ENCODE data around the gene SLC35F5.
"Not testable (repeated sequence)": the region's sequence is repeated elsewhere in the genome, so short reads cannot be mapped to it uniquely, and the experiment has no call there.

SLC35F5 gene

GRCh38 chr2:113756355-113757137 is at the start of gene SLC35F5:
TSS of gene SLC35F5 (minus strand) at chr2:113756642. CDS start at chr2:113756409, 233 bp downstream.
- DNase-seq, result peak; percentile 49 to 95 (median 85)

GRCh38 chr2:113799375-113799774 is 42.9 kb upstream of the SLC35F5 start:
- DNase-seq, result no peak

GRCh38 chr2:113797237-113797636 is 40.8 kb upstream of the SLC35F5 start:
- DNase-seq, result no peak

GRCh38 chr2:113796592-113797175 is 40.2 kb upstream of the SLC35F5 start:
- no peak for DNase-seq

GRCh38 chr2:113795405-113795920 is 39.0 kb upstream of the SLC35F5 start:
- DNase-seq, result no peak

- no peak for DNase-seq
Observed at GRCh38 chr2:113791697-113792590, 35.5 kb upstream of the SLC35F5 start.

- DNase-seq, result no peak
Observed at GRCh38 chr2:113784823-113785744, 28.6 kb upstream of the SLC35F5 start.

GRCh38 chr2:113780472-113780871 is 24.0 kb upstream of the SLC35F5 start:
- DNase-seq, result no peak

GRCh38 chr2:113777371-113777770 is 20.9 kb upstream of the SLC35F5 start:
- no peak for DNase-seq

GRCh38 chr2:113776949-113777348 is 20.5 kb upstream of the SLC35F5 start:
- no peak for DNase-seq

- not testable (repeated sequence) for DNase-seq
Observed at GRCh38 chr2:113774616-113775015, 18.2 kb upstream of the SLC35F5 start.

- no peak for DNase-seq
Observed at GRCh38 chr2:113770929-113771328, 14.5 kb upstream of the SLC35F5 start.

GRCh38 chr2:113769555-113769954 is 13.1 kb upstream of the SLC35F5 start:
- no peak for DNase-seq

GRCh38 chr2:113768770-113769169 is 12.3 kb upstream of the SLC35F5 start:
- no peak for DNase-seq

- no peak for DNase-seq
Observed at GRCh38 chr2:113767811-113768460, 11.5 kb upstream of the SLC35F5 start.

GRCh38 chr2:113765276-113765675 is 8.8 kb upstream of the SLC35F5 start:
- DNase-seq, result no peak

- no peak for DNase-seq
Observed at GRCh38 chr2:113762377-113763118, 6.1 kb upstream of the SLC35F5 start.

GRCh38 chr2:113760400-113760799 is 4.0 kb upstream of the SLC35F5 start:
- DNase-seq, result no peak

- DNase-seq, result peak in 1 of 56 donors; percentile 12
Observed at GRCh38 chr2:113757138-113757657, 756 bp upstream of the SLC35F5 start.
